Fibroblast of mammary gland (primary cell): ENCODE results near the gene TP63.
"Not testable (repeated sequence)": the region's sequence is repeated elsewhere in the genome, so short reads cannot be mapped to it uniquely, and the experiment has no call there.

ENCODE experiments used
- DNase-seq: peaks from one replicate; pipeline ENCODE4 v3.0.0-alpha.2; 2010; ENCODE audit warnings: low read depth
- H3K4me3 ChIP-seq: 2 replicates; pipeline ENCODE4 v1.5.1; 2011; ENCODE audit warnings: low read depth, mild to moderate bottlenecking, low read length, moderate library complexity; ENCODE audit not compliant: control insufficient read depth
- CTCF ChIP-seq: conservative IDR thresholded peaks from 2 replicates; pipeline ENCODE4 v1.5.1; 2011; ENCODE audit warnings: low read depth, low read length, inconsistent platforms; ENCODE audit not compliant: control insufficient read depth, insufficient read depth

Gene TP63

GRCh38 chr3:189652042-189652441 is 20.9 kb downstream of the TP63 start:
- no peak overlapping the region for H3K4me3 ChIP-seq
- DNase-seq: peak; percentile 35
- TF ChIP-seq CTCF: peak; percentile 64

- no peak for TF ChIP-seq CTCF
- no peak overlapping the region for H3K4me3 ChIP-seq
- DNase-seq: no peak
These were observed 24.4 kb downstream of the TP63 start for GRCh38 chr3:189655617-189656016.

- TF ChIP-seq CTCF: no peak
- no peak for DNase-seq
- no peak overlapping the region for H3K4me3 ChIP-seq
These were observed 28.4 kb downstream of the TP63 start for GRCh38 chr3:189659571-189659970.

- peak; percentile 96 for DNase-seq
- TF ChIP-seq CTCF: no peak
- no peak overlapping the region for H3K4me3 ChIP-seq
These were observed 33.1 kb downstream of the TP63 start for GRCh38 chr3:189664311-189664710.

- DNase-seq, H3K4me3 ChIP-seq: not testable (repeated sequence)
These were observed 41.2 kb downstream of the TP63 start for GRCh38 chr3:189672346-189672745.

- DNase-seq: no peak
- no peak for TF ChIP-seq CTCF
- H3K4me3 ChIP-seq: no peak overlapping the region
These were observed 42.3 kb downstream of the TP63 start for GRCh38 chr3:189673535-189673934.

- no peak for DNase-seq
- no peak for TF ChIP-seq CTCF
- no peak overlapping the region for H3K4me3 ChIP-seq
These were observed 43.2 kb downstream of the TP63 start for GRCh38 chr3:189674249-189674913.
